Kidney tubule cell (primary cell): ENCODE results near the gene CDC42BPA.

Experiments used
- DNase-seq: peaks from one replicate; pipeline ENCODE4 v3.0.0-alpha.2; 2018; ENCODE audit warnings: low spot score

CDC42BPA gene

GRCh38 chr1:226993814-226994585, 324.3 kb downstream of the CDC42BPA start:
- DNase-seq, result no peak

- DNase-seq, result no peak
These were observed 326.4 kb downstream of the CDC42BPA start for GRCh38 chr1:226991920-226992319.

- no peak for DNase-seq
These were observed 328.1 kb downstream of the CDC42BPA start for GRCh38 chr1:226990133-226990716.

GRCh38 chr1:226989085-226989920, 329.0 kb downstream of the CDC42BPA start:
- no peak for DNase-seq

- no peak for DNase-seq
These were observed 330.0 kb downstream of the CDC42BPA start for GRCh38 chr1:226988334-226988666.

- DNase-seq, result no peak
These were observed 330.5 kb downstream of the CDC42BPA start for GRCh38 chr1:226987623-226988333.

GRCh38 chr1:226987179-226987536, 331.1 kb downstream of the CDC42BPA start:
- no peak for DNase-seq

GRCh38 chr1:226986496-226987178, 331.7 kb downstream of the CDC42BPA start:
- no peak for DNase-seq

- DNase-seq, result no peak
These were observed 332.3 kb downstream of the CDC42BPA start for GRCh38 chr1:226985839-226986463.

- no peak for DNase-seq
These were observed 333.0 kb downstream of the CDC42BPA start for GRCh38 chr1:226985239-226985838.

GRCh38 chr1:226984521-226985238, 333.6 kb downstream of the CDC42BPA start:
- DNase-seq, result no peak

- DNase-seq, result no peak
These were observed 334.3 kb downstream of the CDC42BPA start for GRCh38 chr1:226983992-226984364.

- DNase-seq, result no peak
These were observed 334.9 kb downstream of the CDC42BPA start for GRCh38 chr1:226983247-226983991.

GRCh38 chr1:226982451-226983177, 335.7 kb downstream of the CDC42BPA start:
- DNase-seq, result no peak

GRCh38 chr1:226981838-226982237, 336.5 kb downstream of the CDC42BPA start:
- no peak for DNase-seq

GRCh38 chr1:226981386-226981817, 336.9 kb downstream of the CDC42BPA start:
- DNase-seq, result no peak

- DNase-seq, result no peak
These were observed 337.5 kb downstream of the CDC42BPA start for GRCh38 chr1:226980565-226981385.

GRCh38 chr1:226980122-226980560, 338.2 kb downstream of the CDC42BPA start:
- no peak for DNase-seq
